ENCODE data around the gene OVOL2.

The OVOL2 gene

GRCh38 chr20:17993546-17993945 is 64.2 kb downstream of the OVOL2 start:
- Mint-ChIP-seq H3K9me3 (no peaks in the 10 kb centered on the region), H3K36me3 (ENCODE audit: low read depth) (peaks cover 13% of the 10 kb centered on the region), H3K4me3 (no peak overlapping the region), H3K27me3 (ENCODE audit: low read depth) (no peaks in the 10 kb centered on the region), H3K27ac (peak overlapping the region in 1 of 3 experiments; percentile 8), H3K4me1 (peaks cover 6% of the 10 kb centered on the region)
- TF ChIP-seq CTCF (IDR thresholded peaks at IDR 0.05; ENCODE audit: unreplicated experiment in 3 of 3) = no peak

- no peaks in the 10 kb centered on the region for H3K27me3 Mint-ChIP-seq (ENCODE audit: low read depth)
- H3K9me3 Mint-ChIP-seq = no peaks in the 10 kb centered on the region
- H3K4me3 Mint-ChIP-seq = no peak overlapping the region
- no peak for TF ChIP-seq CTCF (IDR thresholded peaks at IDR 0.05; ENCODE audit: unreplicated experiment in 3 of 3)
- peaks cover 19% of the 10 kb centered on the region for H3K36me3 Mint-ChIP-seq (ENCODE audit: low read depth)
- H3K27ac Mint-ChIP-seq = peak overlapping the region in 1 of 3 experiments; percentile 8
- H3K4me1 Mint-ChIP-seq = peaks cover 6% of the 10 kb centered on the region
Measured at GRCh38 chr20:17992847-17993513, 64.7 kb downstream of the OVOL2 start.

GRCh38 chr20:17992224-17992637 is 65.5 kb downstream of the OVOL2 start:
- no peaks in the 10 kb centered on the region for H3K9me3 Mint-ChIP-seq
- no peaks in the 10 kb centered on the region for H3K27me3 Mint-ChIP-seq (ENCODE audit: low read depth)
- H3K4me1 Mint-ChIP-seq = peaks cover 6% of the 10 kb centered on the region
- H3K36me3 Mint-ChIP-seq (ENCODE audit: low read depth) = peaks cover 25% of the 10 kb centered on the region
- H3K4me3 Mint-ChIP-seq = no peak overlapping the region
- peak overlapping the region in 1 of 3 experiments; percentile 64 for H3K27ac Mint-ChIP-seq
- no peak for TF ChIP-seq CTCF (IDR thresholded peaks at IDR 0.05; ENCODE audit: unreplicated experiment in 3 of 3)

- no peak for TF ChIP-seq CTCF (IDR thresholded peaks at IDR 0.05; ENCODE audit: unreplicated experiment in 3 of 3)
- no peaks in the 10 kb centered on the region for H3K4me1 Mint-ChIP-seq
- no peaks in the 10 kb centered on the region for H3K27me3 Mint-ChIP-seq (ENCODE audit: low read depth)
- H3K4me3 Mint-ChIP-seq = no peak overlapping the region
- H3K36me3 Mint-ChIP-seq (ENCODE audit: low read depth) = peaks cover 25% of the 10 kb centered on the region
- no peak overlapping the region for H3K27ac Mint-ChIP-seq
- H3K9me3 Mint-ChIP-seq = no peaks in the 10 kb centered on the region
Measured at GRCh38 chr20:17990278-17990972, 67.3 kb downstream of the OVOL2 start.

GRCh38 chr20:17987988-17988387 is 69.7 kb downstream of the OVOL2 start:
- Mint-ChIP-seq H3K4me3 (no peak overlapping the region), H3K4me1 (no peaks in the 10 kb centered on the region)

More at GRCh38 chr20:17987988-17988387, 69.7 kb downstream of the OVOL2 start:
- H3K27me3 Mint-ChIP-seq (ENCODE audit: low read depth) = no peaks in the 10 kb centered on the region
- peaks cover 30% of the 10 kb centered on the region for H3K36me3 Mint-ChIP-seq (ENCODE audit: low read depth)
- no peak overlapping the region for H3K27ac Mint-ChIP-seq
- TF ChIP-seq CTCF (IDR thresholded peaks at IDR 0.05; ENCODE audit: unreplicated experiment in 3 of 3) = no peak
- H3K9me3 Mint-ChIP-seq = no peaks in the 10 kb centered on the region
